Neural cell (in vitro differentiated cells): ENCODE measurements around the gene BAG1. TPM values are rescaled to one million over a fixed set of nuclear protein-coding genes. Genes with fewer than 3 reads are reported as not detected.

Source experiments
- H2AFZ ChIP-seq: fragments of 200-600, 300-800 bp; sonication (generic), shearing (Covaris generic); 2 replicates; pipeline ENCODE4 v1.6.0; 2014; ENCODE audit warnings: low read depth, mild to moderate bottlenecking, antibody characterized with exemption, low read length, moderate library complexity
- H3F3A ChIP-seq: fragments of 200-600 bp; shearing (Covaris generic); 2 replicates; pipeline ENCODE4 v1.6.1; 2016; ENCODE audit warnings: mild to moderate bottlenecking, moderate library complexity, mixed read lengths, antibody characterized with exemption, low read length; ENCODE audit not compliant: insufficient read depth, poor library complexity, severe bottlenecking
- H3K27ac ChIP-seq: fragments of 200-600, 300-800 bp; sonication (generic), shearing (Covaris generic); 2 replicates; pipeline ENCODE4 v1.5.1; 2014; ENCODE audit warnings: mild to moderate bottlenecking, low read length, moderate library complexity
- H3K27me3 ChIP-seq: fragments of 300-800, 200-600 bp; sonication (generic), shearing (Covaris generic); 2 replicates; pipeline ENCODE4 v1.6.0; 2014; ENCODE audit warnings: mild to moderate bottlenecking, low read depth, low read length, moderate library complexity; ENCODE audit not compliant: insufficient read depth
- H3K36me3 ChIP-seq: fragments of 300-800, 200-600 bp; sonication (generic), shearing (Covaris generic); 2 replicates; pipeline ENCODE4 v1.5.1; 2014; ENCODE audit warnings: mild to moderate bottlenecking, antibody characterized with exemption, low read length, moderate library complexity; ENCODE audit not compliant: insufficient read depth
- H3K4me2 ChIP-seq: fragments of 300-800, 200-600 bp; sonication (generic), shearing (Covaris generic); 2 replicates; pipeline ENCODE4 v1.6.0; 2014; ENCODE audit warnings: mild to moderate bottlenecking, low read length
- H3K4me3 ChIP-seq: fragments of 300-800, 200-600 bp; sonication (generic), shearing (Covaris generic); 2 replicates; pipeline ENCODE4 v1.5.1; 2014; ENCODE audit warnings: mild to moderate bottlenecking, low read length, moderate library complexity
- H3K79me2 ChIP-seq: fragments of 200-600 bp; shearing (Covaris generic); replicated peaks from 2 replicates; pipeline ENCODE4 v1.6.0; 2014; ENCODE audit warnings: mild to moderate bottlenecking, low read length, moderate library complexity; ENCODE audit not compliant: insufficient read depth
- H3K9ac ChIP-seq: fragments of 300-800, 200-600 bp; sonication (generic), shearing (Covaris generic); 2 replicates; pipeline ENCODE4 v1.6.1; 2016; ENCODE audit warnings: mild to moderate bottlenecking, low read length, mixed read lengths
- H3K9me2 ChIP-seq: fragments of 200-600 bp; shearing (Covaris generic); 2 replicates; pipeline ENCODE4 v1.6.1; 2016; ENCODE audit warnings: mild to moderate bottlenecking, low read length, mixed read lengths; ENCODE audit not compliant: insufficient read depth
- H3K9me3 ChIP-seq: fragments of 200-600, 300-800 bp; sonication (generic), shearing (Covaris generic); 2 replicates; pipeline ENCODE4 v1.6.1; 2016; ENCODE audit warnings: mild to moderate bottlenecking, mixed run types, low read length, moderate library complexity, mixed read lengths
- H4K20me1 ChIP-seq: fragments of 200-600 bp; shearing (Covaris generic); 2 replicates; pipeline ENCODE4 v1.6.1; 2016; ENCODE audit warnings: mild to moderate bottlenecking, mixed run types; ENCODE audit not compliant: insufficient read depth
- EP300 ChIP-seq: fragments of 450-650 bp; conservative IDR thresholded peaks from 2 replicates; pipeline ENCODE4 v1.6.1; 2014; ENCODE audit warnings: antibody characterized with exemption, mild to moderate bottlenecking, moderate library complexity; ENCODE audit not compliant: poor library complexity, severe bottlenecking
- EZH2 ChIP-seq: fragments of 200-600, 300-800 bp; shearing (Covaris generic), sonication (generic); IDR thresholded peaks from 2 replicates; pipeline ENCODE4 v1.6.1; 2014; ENCODE audit warnings: antibody characterized with exemption, low read length, borderline replicate concordance, mild to moderate bottlenecking; ENCODE audit not compliant: insufficient read depth, poor library complexity, severe bottlenecking
- MXI1 ChIP-seq: fragments of 450-650 bp; conservative IDR thresholded peaks from 2 replicates; pipeline ENCODE4 v1.6.1; 2014; ENCODE audit warnings: antibody characterized with exemption, mild to moderate bottlenecking; ENCODE audit not compliant: poor library complexity, severe bottlenecking
- POLR2AphosphoS5 ChIP-seq: IDR thresholded peaks from 2 replicates; pipeline ENCODE4 v1.6.1; 2012
- RAD21 ChIP-seq: fragments of 450-650 bp; conservative IDR thresholded peaks from 2 replicates; pipeline ENCODE4 v1.6.1; 2014; ENCODE audit warnings: antibody characterized with exemption, mild to moderate bottlenecking, moderate library complexity
- REST ChIP-seq: IDR thresholded peaks from 2 replicates; pipeline ENCODE4 v1.6.1; 2012; ENCODE audit warnings: borderline replicate concordance
- SMC3 ChIP-seq: fragments of 450-650 bp; conservative IDR thresholded peaks from 2 replicates; pipeline ENCODE4 v1.6.1; 2014; ENCODE audit warnings: antibody characterized with exemption, mild to moderate bottlenecking, moderate library complexity; ENCODE audit not compliant: poor library complexity
- TAF1 ChIP-seq: IDR thresholded peaks from 2 replicates; pipeline ENCODE4 v1.6.1; 2012; ENCODE audit warnings: low read depth
- polyA plus RNA-seq: library from polyadenylated mRNA; depleted of rRNA; stranded (reverse); fragments of >200 nt; gene quantifications from 2 replicates; pipeline ENCODE4 v1.2.3, GENCODE V29; 2014
- TF ChIP-seq, protein P1 (sequence below): fragments of 450-650 bp; IDR thresholded peaks from 2 replicates; pipeline ENCODE4 v1.5.1; 2014; ENCODE audit warnings: antibody characterized with exemption, mild to moderate bottlenecking, moderate library complexity; ENCODE audit not compliant: poor library complexity, severe bottlenecking

The BAG1 gene
- polyA plus RNA-seq, 1 donor from 2014 or later = 94.9 TPM

- Histone ChIP-seq H3K4me3 (no peak overlapping the region), H4K20me1 (no peaks in the 10 kb centered on the region), H2AFZ (no peak overlapping the region), H3F3A (no peaks in the 10 kb centered on the region), H3K4me2 (no peak overlapping the region), H3K36me3 (no peaks in the 10 kb centered on the region), H3K9me3 (no peaks in the 10 kb centered on the region), H3K27me3 (no peaks in the 10 kb centered on the region), H3K9ac (no peak overlapping the region), H3K9me2 (no peaks in the 10 kb centered on the region), H3K79me2 (no peaks in the 10 kb centered on the region), H3K27ac (no peak overlapping the region)
- TF ChIP-seq EZH2 = no peak
- TF ChIP-seq REST = no peak
- TF ChIP-seq MXI1 = no peak
- no peak for TF ChIP-seq TAF1
- no peak for TF ChIP-seq SMC3
- no peak for TF ChIP-seq RAD21
- TF ChIP-seq POLR2AphosphoS5 = no peak
Measured at GRCh38 chr9:33233626-33234342, 30.7 kb downstream of the BAG1 start.

DNA sequence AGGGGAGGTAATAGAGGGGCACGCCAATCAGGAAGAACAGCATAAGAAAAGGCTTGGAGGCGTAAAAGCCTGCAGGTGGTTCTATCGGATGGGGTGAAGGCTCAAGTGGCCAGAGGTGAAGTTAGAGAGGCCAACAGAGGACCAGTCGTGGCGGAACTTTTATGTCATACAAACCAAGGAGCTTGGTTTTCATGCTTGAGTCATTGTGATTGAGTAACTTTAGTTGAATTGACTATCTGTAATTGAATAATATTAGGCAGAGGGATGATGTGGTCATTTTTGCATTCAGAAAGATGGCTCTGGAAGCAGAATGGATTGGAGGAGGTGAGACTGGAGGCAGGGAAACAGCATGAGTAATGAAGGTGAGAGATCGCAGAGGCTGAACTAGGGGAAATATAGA, 31.7 kb downstream of the BAG1 start:
- no peaks in the 10 kb centered on the region for H3F3A ChIP-seq
- H3K27me3 ChIP-seq = no peaks in the 10 kb centered on the region
- no peak overlapping the region for H3K9ac ChIP-seq
- no peak overlapping the region for H3K27ac ChIP-seq
- H3K36me3 ChIP-seq = no peaks in the 10 kb centered on the region
- no peak overlapping the region for H2AFZ ChIP-seq
- no peak overlapping the region for H3K4me3 ChIP-seq
- no peaks in the 10 kb centered on the region for H3K9me3 ChIP-seq
- H4K20me1 ChIP-seq = no peaks in the 10 kb centered on the region
- no peaks in the 10 kb centered on the region for H3K9me2 ChIP-seq
- H3K79me2 ChIP-seq = no peaks in the 10 kb centered on the region
- H3K4me2 ChIP-seq = no peak overlapping the region
- no peak for TF ChIP-seq MXI1
- TF ChIP-seq, protein P1, sequence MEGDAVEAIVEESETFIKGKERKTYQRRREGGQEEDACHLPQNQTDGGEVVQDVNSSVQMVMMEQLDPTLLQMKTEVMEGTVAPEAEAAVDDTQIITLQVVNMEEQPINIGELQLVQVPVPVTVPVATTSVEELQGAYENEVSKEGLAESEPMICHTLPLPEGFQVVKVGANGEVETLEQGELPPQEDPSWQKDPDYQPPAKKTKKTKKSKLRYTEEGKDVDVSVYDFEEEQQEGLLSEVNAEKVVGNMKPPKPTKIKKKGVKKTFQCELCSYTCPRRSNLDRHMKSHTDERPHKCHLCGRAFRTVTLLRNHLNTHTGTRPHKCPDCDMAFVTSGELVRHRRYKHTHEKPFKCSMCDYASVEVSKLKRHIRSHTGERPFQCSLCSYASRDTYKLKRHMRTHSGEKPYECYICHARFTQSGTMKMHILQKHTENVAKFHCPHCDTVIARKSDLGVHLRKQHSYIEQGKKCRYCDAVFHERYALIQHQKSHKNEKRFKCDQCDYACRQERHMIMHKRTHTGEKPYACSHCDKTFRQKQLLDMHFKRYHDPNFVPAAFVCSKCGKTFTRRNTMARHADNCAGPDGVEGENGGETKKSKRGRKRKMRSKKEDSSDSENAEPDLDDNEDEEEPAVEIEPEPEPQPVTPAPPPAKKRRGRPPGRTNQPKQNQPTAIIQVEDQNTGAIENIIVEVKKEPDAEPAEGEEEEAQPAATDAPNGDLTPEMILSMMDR = no peak
- TF ChIP-seq SMC3 = no peak
- TF ChIP-seq REST = no peak
- TF ChIP-seq RAD21 = no peak
- TF ChIP-seq EZH2 = no peak
- TF ChIP-seq TAF1 = no peak
- no peak for TF ChIP-seq EP300
- TF ChIP-seq POLR2AphosphoS5 = no peak
